Left lung (tissue), 10 donors: Measurements from ENCODE around the gene DISP3. TPM values are rescaled to one million over a fixed set of nuclear protein-coding genes. Genes with fewer than 3 reads are reported as not detected.

ENCODE experiments used
- ATAC-seq: fragments of 200-7000 bp; cut with Tn5 transposase; one replicate; pipeline ENCODE4 v1.9.1; 2020; ENCODE audit warnings: moderate library complexity
- DNase-seq, 4 donors: peaks; one replicate each; pipeline ENCODE4 v3.0.0-alpha.2; 2013 to 2020
- H3K27ac ChIP-seq, 2 donors: fragments of 200-600 bp; sonication (generic) in 1 of 2; one replicate each; pipeline versions ENCODE4 v1.5.0 to v1.8.0; 2020 to 2021
- H3K27me3 ChIP-seq, 2 donors: fragments of 200-600 bp; sonication (generic) in 1 of 2; one replicate each; pipeline versions ENCODE4 v1.5.0 to v1.8.0; 2020 to 2021
- H3K36me3 ChIP-seq, 2 donors: fragments of 200-600 bp; sonication (generic) in 1 of 2; one replicate each; pipeline versions ENCODE4 v1.5.0 to v1.8.0; 2020 to 2021
- H3K4me1 ChIP-seq, 2 donors: fragments of 200-600 bp; one replicate each; pipeline ENCODE4 v1.8.0; 2021
- H3K4me3 ChIP-seq, 2 donors: fragments of 200-600 bp; sonication (generic) in 1 of 2; one replicate each; pipeline versions ENCODE4 v1.5.0 to v1.8.0; 2020 to 2021; ENCODE audit warnings: mild to moderate bottlenecking in 1 of 2
- H3K9me3 ChIP-seq, 2 donors: fragments of 200-600 bp; sonication (generic) in 1 of 2; one replicate each; pipeline versions ENCODE4 v1.5.0 to v1.8.0; 2020 to 2021
- intact Hi-C, 2 donors: fragments of 100-400 bp; cut with DNase I; formaldehyde crosslinking; loops; one replicate each; pipeline versions ENCODE4 v1.11.2 to v1.14.2; 2022
- polyA plus RNA-seq, 6 donors: library from polyadenylated mRNA; unstranded; fragments of 120-200 nt; gene quantifications; one replicate each; pipeline ENCODE4 v1.2.1, GENCODE V29; 2013; ENCODE audit not compliant: insufficient read length in 6 of 6
- total RNA-seq, 2 donors: library from RNA; stranded (reverse); fragmentation: NEBNext Ultra II Directional; extraction: Animal tissue kit (Norgen Biotek cat#: 25700); gene quantifications; one replicate each; pipeline ENCODE4 v1.2.1, GENCODE V29; 2021
- TF ChIP-seq, protein P1 (sequence below), 2 donors: fragments of 200-600 bp; sonication (generic) in 1 of 2; IDR thresholded peaks; one replicate each; pipeline versions ENCODE4 v1.5.0 to v1.8.0; 2021; ENCODE audit warnings: antibody characterized with exemption in 2 of 2
- donor health status: DM: no; HTN: yes; CAD: no.
- donor health status: DM: no; HTN: no; CAD: no.

DISP3 gene
- total and polyA plus RNA-seq, 8 donors: 0.05 to 0.98 (median 0.53) TPM

DNA sequence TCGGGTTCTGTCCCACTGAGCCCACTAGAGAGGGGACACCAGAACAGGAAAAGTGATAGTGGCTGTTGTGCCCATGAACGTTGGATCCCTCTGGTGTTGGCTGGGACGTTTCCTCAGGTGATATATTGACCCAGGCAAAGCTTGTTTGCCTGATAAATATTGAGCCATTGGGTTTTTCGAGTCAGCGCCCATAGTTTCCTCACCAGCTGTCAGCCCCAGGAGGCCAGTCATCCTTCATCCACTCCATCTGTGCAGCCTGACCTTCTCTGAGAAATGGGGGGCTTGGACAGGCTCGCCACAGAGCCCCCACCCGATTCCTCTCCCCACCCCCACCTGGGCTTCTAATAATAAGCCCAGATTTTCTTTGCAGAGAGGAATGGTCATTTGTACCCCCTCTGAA lies 13.3 kb downstream of the DISP3 start:
- H3K27me3 ChIP-seq: peaks cover 0 to 28% of the 10 kb centered on the region in 2 donors
- no peak overlapping the region for H3K27ac ChIP-seq
- H3K4me3 ChIP-seq: no peak overlapping the region
- H3K4me1 ChIP-seq: no peaks in the 10 kb centered on the region
- no peaks in the 10 kb centered on the region for H3K36me3 ChIP-seq
- DNase-seq: no peak
- intact Hi-C loops: no loop called here
- TF ChIP-seq, protein P1, sequence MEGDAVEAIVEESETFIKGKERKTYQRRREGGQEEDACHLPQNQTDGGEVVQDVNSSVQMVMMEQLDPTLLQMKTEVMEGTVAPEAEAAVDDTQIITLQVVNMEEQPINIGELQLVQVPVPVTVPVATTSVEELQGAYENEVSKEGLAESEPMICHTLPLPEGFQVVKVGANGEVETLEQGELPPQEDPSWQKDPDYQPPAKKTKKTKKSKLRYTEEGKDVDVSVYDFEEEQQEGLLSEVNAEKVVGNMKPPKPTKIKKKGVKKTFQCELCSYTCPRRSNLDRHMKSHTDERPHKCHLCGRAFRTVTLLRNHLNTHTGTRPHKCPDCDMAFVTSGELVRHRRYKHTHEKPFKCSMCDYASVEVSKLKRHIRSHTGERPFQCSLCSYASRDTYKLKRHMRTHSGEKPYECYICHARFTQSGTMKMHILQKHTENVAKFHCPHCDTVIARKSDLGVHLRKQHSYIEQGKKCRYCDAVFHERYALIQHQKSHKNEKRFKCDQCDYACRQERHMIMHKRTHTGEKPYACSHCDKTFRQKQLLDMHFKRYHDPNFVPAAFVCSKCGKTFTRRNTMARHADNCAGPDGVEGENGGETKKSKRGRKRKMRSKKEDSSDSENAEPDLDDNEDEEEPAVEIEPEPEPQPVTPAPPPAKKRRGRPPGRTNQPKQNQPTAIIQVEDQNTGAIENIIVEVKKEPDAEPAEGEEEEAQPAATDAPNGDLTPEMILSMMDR (IDR thresholded peaks at IDR 0.05): no peak
- H3K9me3 ChIP-seq: no peaks in the 10 kb centered on the region
- no peak for ATAC-seq

DNA sequence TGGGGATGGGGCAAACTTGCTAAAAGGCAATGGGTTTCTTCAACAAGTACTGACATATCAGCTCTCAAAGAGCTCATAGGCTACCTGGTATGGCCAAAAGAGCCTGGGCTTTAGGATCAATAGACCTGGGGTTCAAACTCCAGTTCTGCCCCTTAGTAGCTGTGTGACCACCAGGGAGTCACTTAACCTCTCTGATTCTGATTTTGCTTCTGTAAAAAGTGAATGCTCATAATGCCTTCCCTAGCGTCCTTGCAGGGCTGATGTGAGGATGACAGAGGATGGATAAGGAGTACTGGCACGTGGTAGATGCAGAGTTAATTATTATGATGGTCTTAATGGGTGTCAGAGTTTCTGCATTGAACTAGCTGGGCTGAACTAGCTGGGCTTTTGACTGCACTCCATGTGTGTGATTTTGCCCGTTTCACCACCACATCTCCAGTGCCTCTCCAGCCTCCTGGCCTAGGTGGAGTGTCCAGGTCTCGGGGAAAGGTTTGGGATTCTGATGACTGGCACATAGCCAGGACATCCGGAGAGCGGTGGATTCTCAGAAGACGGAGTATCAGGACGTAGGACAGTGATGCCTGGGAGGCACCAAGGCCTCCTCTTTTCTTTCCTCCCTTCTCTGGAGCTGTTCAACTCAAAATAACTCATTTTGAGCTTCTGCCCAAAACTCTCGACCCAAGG lies 15.2 kb downstream of the DISP3 start:
- ATAC-seq (no peak), DNase-seq (no peak)
- Histone ChIP-seq H3K9me3 (no peaks in the 10 kb centered on the region), H3K4me1 (no peaks in the 10 kb centered on the region), H3K4me3 (no peak overlapping the region), H3K27me3 (peaks cover 0 to 18% of the 10 kb centered on the region in 2 donors), H3K36me3 (no peaks in the 10 kb centered on the region), H3K27ac (no peak overlapping the region)
- intact Hi-C loops: no loop called here
- TF ChIP-seq, protein P1 (IDR thresholded peaks at IDR 0.05): no peak

GRCh38 chr1:11494771-11495170 lies 15.8 kb downstream of the DISP3 start:
- Histone ChIP-seq H3K36me3 (no peaks in the 10 kb centered on the region), H3K9me3 (no peaks in the 10 kb centered on the region), H3K27me3 (peaks cover 0 to 17% of the 10 kb centered on the region in 2 donors), H3K4me3 (no peak overlapping the region), H3K4me1 (no peaks in the 10 kb centered on the region), H3K27ac (no peak overlapping the region)
- DNase-seq (no peak), ATAC-seq (no peak)
- TF ChIP-seq, protein P1 (IDR thresholded peaks at IDR 0.05): no peak
- intact Hi-C loops: no loop called here

DNA sequence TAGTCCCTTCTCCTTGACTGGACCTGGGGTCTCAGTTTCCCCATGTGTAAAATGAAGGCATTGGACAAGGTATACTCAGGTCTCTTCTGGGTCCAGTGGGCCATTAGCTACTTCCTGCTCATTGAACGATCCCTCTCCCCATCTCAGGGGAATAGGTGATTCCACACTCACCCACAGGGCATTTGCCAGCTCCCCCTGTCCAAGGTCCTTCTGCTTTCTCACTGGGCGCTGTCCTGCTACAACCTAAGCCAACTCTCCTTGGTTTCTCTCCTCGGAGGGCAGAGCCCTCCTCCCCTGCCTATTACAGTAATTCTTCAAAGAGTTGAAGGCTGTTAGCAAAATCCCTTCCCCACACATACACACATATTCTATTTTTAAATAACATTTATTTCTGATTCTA lies 16.6 kb downstream of the DISP3 start:
- TF ChIP-seq, protein P1 (IDR thresholded peaks at IDR 0.05): no peak
- Histone ChIP-seq H3K36me3 (no peaks in the 10 kb centered on the region), H3K4me3 (no peak overlapping the region), H3K27ac (no peak overlapping the region), H3K9me3 (no peaks in the 10 kb centered on the region), H3K4me1 (no peaks in the 10 kb centered on the region), H3K27me3 (peaks cover 0 to 22% of the 10 kb centered on the region in 2 donors)
- DNase-seq (no peak), ATAC-seq (no peak)
- intact Hi-C loops: no loop called here

GRCh38 chr1:11496551-11497080 lies 17.7 kb downstream of the DISP3 start:
- no peaks in the 10 kb centered on the region for H3K9me3 ChIP-seq
- no peak for DNase-seq
- intact Hi-C loops: no loop called here
- ATAC-seq: no peak
- no peak overlapping the region for H3K4me3 ChIP-seq
- H3K4me1 ChIP-seq: no peaks in the 10 kb centered on the region
- H3K27ac ChIP-seq: no peak overlapping the region
- H3K36me3 ChIP-seq: no peaks in the 10 kb centered on the region
- peaks cover 3 to 32% of the 10 kb centered on the region in 2 donors for H3K27me3 ChIP-seq
- TF ChIP-seq, protein P1 (IDR thresholded peaks at IDR 0.05): no peak
